22Rv1 (cell line): ENCODE results near the gene DENND2A.
"Not testable (repeated sequence)": the region's sequence is repeated elsewhere in the genome, so short reads cannot be mapped to it uniquely, and the experiment has no call there.

ENCODE experiments used
- H3K27ac ChIP-seq: fragments of 450-650 bp; 2 replicates; pipeline ENCODE4 v1.5.1; 2017
- ZFX ChIP-seq: fragments of 450-650 bp; IDR thresholded peaks from 2 replicates; pipeline ENCODE4 v1.6.1; 2017; ENCODE audit warnings: antibody characterized with exemption, borderline replicate concordance
- TF ChIP-seq, protein P1 (sequence below): fragments of 450-650 bp; IDR thresholded peaks from 2 replicates; pipeline ENCODE4 v1.5.1; 2017; ENCODE audit warnings: mild to moderate bottlenecking

The DENND2A gene

DNA sequence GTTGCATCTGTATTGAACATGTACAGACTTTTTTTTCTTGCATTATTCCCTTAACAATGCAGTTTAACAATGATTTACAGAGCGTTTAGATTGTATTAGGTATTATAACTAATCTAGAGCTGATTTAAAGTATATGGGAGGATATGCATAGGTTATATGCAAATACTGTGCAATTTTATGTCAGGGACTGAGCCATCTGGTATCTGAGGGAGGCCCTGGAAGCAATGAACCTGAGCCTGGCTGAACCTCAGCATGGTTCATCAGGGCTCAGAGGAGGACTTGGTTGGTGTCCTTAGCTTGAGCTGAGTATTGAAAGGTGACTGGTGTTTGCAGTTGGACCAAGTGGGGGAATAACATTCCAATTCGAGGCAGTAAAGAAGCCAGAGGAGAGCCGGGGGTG is 36.9 kb upstream of the DENND2A start:
- no peak for TF ChIP-seq ZFX
- TF ChIP-seq, protein P1, sequence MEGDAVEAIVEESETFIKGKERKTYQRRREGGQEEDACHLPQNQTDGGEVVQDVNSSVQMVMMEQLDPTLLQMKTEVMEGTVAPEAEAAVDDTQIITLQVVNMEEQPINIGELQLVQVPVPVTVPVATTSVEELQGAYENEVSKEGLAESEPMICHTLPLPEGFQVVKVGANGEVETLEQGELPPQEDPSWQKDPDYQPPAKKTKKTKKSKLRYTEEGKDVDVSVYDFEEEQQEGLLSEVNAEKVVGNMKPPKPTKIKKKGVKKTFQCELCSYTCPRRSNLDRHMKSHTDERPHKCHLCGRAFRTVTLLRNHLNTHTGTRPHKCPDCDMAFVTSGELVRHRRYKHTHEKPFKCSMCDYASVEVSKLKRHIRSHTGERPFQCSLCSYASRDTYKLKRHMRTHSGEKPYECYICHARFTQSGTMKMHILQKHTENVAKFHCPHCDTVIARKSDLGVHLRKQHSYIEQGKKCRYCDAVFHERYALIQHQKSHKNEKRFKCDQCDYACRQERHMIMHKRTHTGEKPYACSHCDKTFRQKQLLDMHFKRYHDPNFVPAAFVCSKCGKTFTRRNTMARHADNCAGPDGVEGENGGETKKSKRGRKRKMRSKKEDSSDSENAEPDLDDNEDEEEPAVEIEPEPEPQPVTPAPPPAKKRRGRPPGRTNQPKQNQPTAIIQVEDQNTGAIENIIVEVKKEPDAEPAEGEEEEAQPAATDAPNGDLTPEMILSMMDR, result no peak
- no peak overlapping the region for H3K27ac ChIP-seq

DNA sequence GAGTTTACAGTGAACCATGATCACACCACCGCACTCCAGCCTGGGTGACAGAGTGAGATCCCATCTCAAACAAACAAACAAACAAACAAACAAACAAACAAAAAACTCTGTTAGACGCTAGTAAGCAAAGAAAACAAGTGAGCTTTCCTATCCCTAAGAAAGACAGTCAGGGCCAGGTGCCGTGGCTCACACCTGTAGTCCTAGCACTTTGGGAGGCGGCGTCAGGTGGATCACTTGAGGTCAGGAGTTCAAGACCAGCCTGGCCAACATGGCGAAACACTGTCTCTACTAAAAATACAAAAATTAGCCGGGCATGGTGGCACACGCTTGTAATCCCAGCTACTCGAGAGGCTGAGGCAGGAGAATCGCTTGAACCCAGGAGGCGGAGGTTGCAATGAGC is 36.3 kb upstream of the DENND2A start:
- not testable (repeated sequence) for H3K27ac ChIP-seq

DNA sequence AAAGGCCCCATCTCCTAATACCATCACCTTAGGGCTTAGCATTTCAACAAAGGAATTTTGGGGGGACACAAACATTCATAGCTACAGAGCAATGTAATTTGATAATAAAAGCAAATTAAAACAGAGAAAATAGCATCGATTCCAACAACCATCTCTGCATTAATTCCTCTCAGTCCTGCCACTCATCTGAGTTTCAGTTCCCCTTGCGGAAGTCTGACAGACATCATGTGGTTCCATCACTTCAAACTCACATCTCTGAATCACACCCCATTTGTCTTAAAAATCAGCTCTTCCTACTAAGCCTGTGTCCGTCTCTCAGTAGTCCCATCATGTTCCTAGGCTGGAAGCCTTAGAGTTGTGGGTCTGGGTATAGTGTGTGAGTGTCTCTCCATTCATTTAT is 35.7 kb upstream of the DENND2A start:
- TF ChIP-seq, protein P1, result no peak
- no peak for TF ChIP-seq ZFX
- no peak overlapping the region for H3K27ac ChIP-seq

DNA sequence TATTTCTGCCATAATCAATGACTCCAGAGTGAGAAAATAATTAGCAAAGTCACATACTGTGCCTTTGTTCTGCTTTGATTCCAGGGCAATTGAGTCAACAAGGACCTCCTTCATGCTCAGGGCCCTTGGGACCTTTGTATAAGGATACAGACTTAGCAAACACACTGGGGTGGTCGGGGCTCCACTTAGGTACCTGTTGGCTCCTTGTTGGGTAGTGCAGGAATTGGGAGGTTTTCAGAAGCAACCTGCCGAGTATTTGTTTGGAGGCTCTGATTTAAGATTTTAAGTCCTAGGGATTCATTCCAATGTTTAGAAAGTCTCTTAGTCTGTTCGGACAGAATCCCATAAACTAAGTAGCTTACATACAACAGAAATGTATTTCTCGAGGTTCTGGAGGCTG is 35.1 kb upstream of the DENND2A start:
- no peak overlapping the region for H3K27ac ChIP-seq
- TF ChIP-seq ZFX, result no peak
- TF ChIP-seq, protein P1, result no peak

DNA sequence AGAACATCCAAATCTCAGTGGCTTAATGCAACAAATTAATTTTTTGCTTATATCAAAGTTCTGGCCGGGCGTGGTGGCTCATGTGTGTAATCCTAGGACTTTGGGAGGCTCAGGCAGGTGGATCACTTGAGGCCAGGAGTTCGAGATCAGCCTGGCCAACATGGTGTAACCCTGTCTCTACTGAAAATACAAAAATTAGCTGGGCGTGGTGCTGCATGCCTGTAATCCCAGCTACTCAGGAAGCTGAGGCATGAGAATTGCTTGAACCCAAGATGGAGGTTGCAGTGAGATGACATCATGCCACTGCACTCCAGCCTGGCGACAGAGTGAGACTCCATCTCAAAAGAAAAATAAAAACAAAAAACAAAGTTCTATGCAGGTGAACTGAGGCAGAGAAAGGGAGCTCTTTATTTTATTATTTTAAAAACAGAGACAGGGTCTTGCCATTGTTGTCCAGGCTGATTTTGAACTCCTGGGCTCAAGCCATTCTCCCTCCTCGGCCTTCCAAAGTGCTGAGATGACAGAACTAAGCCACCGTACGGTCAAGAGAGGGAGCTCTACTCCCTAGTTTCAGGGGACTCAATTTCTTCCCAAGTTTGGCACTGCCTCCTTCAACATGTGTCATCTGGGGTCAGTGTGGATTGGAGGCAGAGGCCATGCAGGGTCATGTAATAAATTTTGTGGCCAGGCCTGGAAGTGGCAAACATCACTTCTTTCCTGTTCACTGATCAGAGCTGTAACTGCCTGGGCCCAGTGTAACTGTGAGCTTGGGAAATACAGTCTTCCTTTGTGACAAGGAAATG is 34.5 kb upstream of the DENND2A start:
- no peak for TF ChIP-seq ZFX
- TF ChIP-seq, protein P1, result no peak; the same call in 1 of the 2 replicates
- H3K27ac ChIP-seq, result no peak overlapping the region

DNA sequence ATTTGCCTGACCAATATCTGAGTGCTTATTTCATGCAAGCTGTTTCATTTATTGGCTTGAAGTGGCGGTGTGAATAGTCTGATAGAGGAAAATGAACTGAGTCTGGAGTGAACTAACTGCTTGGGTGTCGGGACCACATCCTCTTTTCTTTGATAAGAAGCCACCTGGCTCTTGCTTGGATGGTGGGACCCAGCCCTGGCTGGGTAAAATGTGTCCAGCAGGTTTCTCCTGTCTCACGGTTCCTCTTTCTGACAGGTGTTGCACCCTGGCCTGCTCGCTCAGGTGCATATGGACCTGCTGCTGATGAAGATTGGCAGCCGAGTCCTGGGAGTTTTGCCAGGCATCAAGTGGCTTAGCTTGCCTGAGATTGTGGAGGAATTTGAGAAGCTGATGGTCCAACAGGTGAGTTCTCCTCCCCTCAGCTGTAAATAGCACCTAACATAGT is 33.8 kb upstream of the DENND2A start:
- H3K27ac ChIP-seq, result peak overlapping the region; percentile 91; the same call in 1 of the 2 replicates
- TF ChIP-seq ZFX, result no peak
- TF ChIP-seq, protein P1, result no peak

DNA sequence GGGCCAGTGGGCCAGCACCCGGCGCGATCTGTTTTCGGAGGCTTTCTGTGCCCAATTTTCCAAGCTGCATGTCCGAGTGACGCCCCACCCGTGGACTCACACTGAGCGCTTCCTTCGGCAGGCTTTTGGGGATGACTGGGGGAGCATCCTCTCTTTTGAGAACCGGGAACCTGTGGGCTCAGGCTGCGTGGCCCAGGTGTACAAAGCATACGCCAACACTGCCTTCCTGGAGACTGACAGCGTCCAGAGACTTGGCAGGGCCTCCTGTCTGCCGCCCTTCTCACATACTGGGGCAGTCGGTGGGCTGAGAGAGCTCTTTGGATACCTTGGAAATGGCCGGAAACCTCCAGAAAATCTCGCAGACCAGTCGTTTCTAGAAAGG is 33.2 kb upstream of the DENND2A start:
- TF ChIP-seq ZFX, result no peak
- TF ChIP-seq, protein P1, result no peak
- peak overlapping the region; percentile 91 for H3K27ac ChIP-seq
